PFSK-1 (cell line): ENCODE data around the gene TSPO.

Source experiments
- SIN3A ChIP-seq: IDR thresholded peaks from 2 replicates; pipeline ENCODE4 v1.6.1; 2012; ENCODE audit warnings: mild to moderate bottlenecking, low read length, moderate library complexity, borderline replicate concordance; ENCODE audit not compliant: insufficient read depth
- TF ChIP-seq, protein P1 (sequence below), 2 experiments: IDR thresholded peaks; 2 replicates each; pipeline versions ENCODE4 v1.6.1 to v1.8.0; 2011 to 2012; ENCODE audit warnings: low read depth in 2 of 2, low read length in 2 of 2, control low read depth in 1 of 2, inconsistent platforms in 1 of 2, mild to moderate bottlenecking in 1 of 2, moderate library complexity in 1 of 2; ENCODE audit not compliant: insufficient read depth in 1 of 2

DNA sequence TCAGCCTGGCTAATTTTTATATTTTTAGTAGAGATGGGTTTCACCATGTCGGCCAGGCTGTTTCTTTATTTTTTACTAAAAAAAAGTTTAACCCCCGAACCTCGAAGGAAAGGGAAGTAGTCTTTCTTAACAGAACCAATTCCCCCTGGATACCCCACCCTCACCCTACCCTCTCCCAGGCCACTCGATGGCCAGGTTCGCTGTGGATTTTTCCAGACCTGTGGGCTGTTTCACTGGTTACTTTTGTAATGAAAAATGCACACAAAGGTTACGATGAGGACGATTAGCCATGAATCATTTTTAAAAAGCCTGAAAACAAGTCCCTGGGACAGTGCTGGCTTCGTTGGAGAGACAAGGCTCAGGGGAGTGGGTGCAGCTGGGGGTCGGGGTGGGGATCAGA, 2.5 kb downstream of the TSPO start:
- TF ChIP-seq SIN3A = no peak
- TF ChIP-seq, protein P1, sequence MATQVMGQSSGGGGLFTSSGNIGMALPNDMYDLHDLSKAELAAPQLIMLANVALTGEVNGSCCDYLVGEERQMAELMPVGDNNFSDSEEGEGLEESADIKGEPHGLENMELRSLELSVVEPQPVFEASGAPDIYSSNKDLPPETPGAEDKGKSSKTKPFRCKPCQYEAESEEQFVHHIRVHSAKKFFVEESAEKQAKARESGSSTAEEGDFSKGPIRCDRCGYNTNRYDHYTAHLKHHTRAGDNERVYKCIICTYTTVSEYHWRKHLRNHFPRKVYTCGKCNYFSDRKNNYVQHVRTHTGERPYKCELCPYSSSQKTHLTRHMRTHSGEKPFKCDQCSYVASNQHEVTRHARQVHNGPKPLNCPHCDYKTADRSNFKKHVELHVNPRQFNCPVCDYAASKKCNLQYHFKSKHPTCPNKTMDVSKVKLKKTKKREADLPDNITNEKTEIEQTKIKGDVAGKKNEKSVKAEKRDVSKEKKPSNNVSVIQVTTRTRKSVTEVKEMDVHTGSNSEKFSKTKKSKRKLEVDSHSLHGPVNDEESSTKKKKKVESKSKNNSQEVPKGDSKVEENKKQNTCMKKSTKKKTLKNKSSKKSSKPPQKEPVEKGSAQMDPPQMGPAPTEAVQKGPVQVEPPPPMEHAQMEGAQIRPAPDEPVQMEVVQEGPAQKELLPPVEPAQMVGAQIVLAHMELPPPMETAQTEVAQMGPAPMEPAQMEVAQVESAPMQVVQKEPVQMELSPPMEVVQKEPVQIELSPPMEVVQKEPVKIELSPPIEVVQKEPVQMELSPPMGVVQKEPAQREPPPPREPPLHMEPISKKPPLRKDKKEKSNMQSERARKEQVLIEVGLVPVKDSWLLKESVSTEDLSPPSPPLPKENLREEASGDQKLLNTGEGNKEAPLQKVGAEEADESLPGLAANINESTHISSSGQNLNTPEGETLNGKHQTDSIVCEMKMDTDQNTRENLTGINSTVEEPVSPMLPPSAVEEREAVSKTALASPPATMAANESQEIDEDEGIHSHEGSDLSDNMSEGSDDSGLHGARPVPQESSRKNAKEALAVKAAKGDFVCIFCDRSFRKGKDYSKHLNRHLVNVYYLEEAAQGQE (IDR thresholded peaks at IDR 0.05; ENCODE audit: insufficient read depth in 1 of 2, low read depth in 2 of 2, low read length in 2 of 2) = no peak
